ENCODE data around the gene PDCD11.
"Not testable (repeated sequence)": the region's sequence is repeated elsewhere in the genome, so short reads cannot be mapped to it uniquely, and the experiment has no call there.

The PDCD11 gene

GRCh38 chr10:103472005-103472404 is 75.6 kb downstream of the PDCD11 start:
- no peak for DNase-seq (ENCODE audit: low spot score)

- peak; percentile 84 for DNase-seq (ENCODE audit: low spot score)
These were observed 76.8 kb downstream of the PDCD11 start for GRCh38 chr10:103473261-103473671.

- DNase-seq (ENCODE audit: low spot score), result no peak
These were observed 77.7 kb downstream of the PDCD11 start for GRCh38 chr10:103474077-103474476.

GRCh38 chr10:103475437-103475836 is 79.0 kb downstream of the PDCD11 start:
- no peak for DNase-seq (ENCODE audit: low spot score)

- no peak for DNase-seq (ENCODE audit: low spot score)
These were observed 79.8 kb downstream of the PDCD11 start for GRCh38 chr10:103476046-103476768.

- DNase-seq (ENCODE audit: low spot score), result no peak
These were observed 82.2 kb downstream of the PDCD11 start for GRCh38 chr10:103478671-103479070.

- DNase-seq (ENCODE audit: low spot score), result no peak
These were observed 82.7 kb downstream of the PDCD11 start, which contains the start of gene CALHM3 for GRCh38 chr10:103479135-103479534. CALHM3 (minus strand) TSS chr10:103479240; CDS start chr10:103479032, 208 bp downstream.

GRCh38 chr10:103480521-103480920 is 84.1 kb downstream of the PDCD11 start:
- no peak for DNase-seq (ENCODE audit: low spot score)

- peak; percentile 82 for DNase-seq (ENCODE audit: low spot score)
These were observed 85.6 kb downstream of the PDCD11 start for GRCh38 chr10:103481974-103482531.

GRCh38 chr10:103486635-103487409 is 90.4 kb downstream of the PDCD11 start:
- DNase-seq (ENCODE audit: low spot score), result not testable (repeated sequence)

GRCh38 chr10:103487410-103487708 is 90.9 kb downstream of the PDCD11 start:
- DNase-seq (ENCODE audit: low spot score), result no peak

GRCh38 chr10:103490986-103491314 is 94.5 kb downstream of the PDCD11 start:
- no peak for DNase-seq (ENCODE audit: low spot score)

- peak; percentile 69 for DNase-seq (ENCODE audit: low spot score)
These were observed 95.4 kb downstream of the PDCD11 start for GRCh38 chr10:103491729-103492364.

GRCh38 chr10:103492655-103493261 is 96.3 kb downstream of the PDCD11 start:
- DNase-seq (ENCODE audit: low spot score), result no peak

GRCh38 chr10:103493362-103493915 is 97.0 kb downstream of the PDCD11 start, which contains the start of gene NEURL1:
NEURL1 (plus strand) TSS chr10:103493705; CDS start chr10:103494388, 683 bp downstream.
- DNase-seq (ENCODE audit: low spot score), result no peak

- no peak for DNase-seq (ENCODE audit: low spot score)
These were observed 97.8 kb downstream of the PDCD11 start for GRCh38 chr10:103493916-103494877.

GRCh38 chr10:103495321-103495720 is 98.9 kb downstream of the PDCD11 start:
- DNase-seq (ENCODE audit: low spot score), result no peak

Data from SK-N-DZ (cell line).